Smooth muscle cell (in vitro differentiated cells): ENCODE data around the gene MIF. TPM values are rescaled to one million over a fixed set of nuclear protein-coding genes. Genes with fewer than 3 reads are reported as not detected.
"Not testable (repeated sequence)": the region's sequence is repeated elsewhere in the genome, so short reads cannot be mapped to it uniquely, and the experiment has no call there.

ENCODE experiments used
- DNase-seq: peaks from one replicate; lab custom pipeline; 2025; ENCODE audit not compliant: unreplicated experiment; lab: John Stamatoyannopoulos, UW
- H2AFZ ChIP-seq: fragments of 200-600 bp; sonication (generic); 2 replicates; pipeline ENCODE4 v1.6.0; 2016; ENCODE audit warnings: antibody characterized with exemption, low read depth, mild to moderate bottlenecking
- H3F3A ChIP-seq: fragments of 200-600 bp; sonication (generic); 2 replicates; pipeline ENCODE4 v1.6.0; 2017; ENCODE audit warnings: antibody characterized with exemption, low read depth
- H3K27ac ChIP-seq: fragments of 200-600 bp; sonication (generic); 2 replicates; pipeline ENCODE4 v1.5.1; 2016; ENCODE audit warnings: low read depth, mild to moderate bottlenecking
- H3K27me3 ChIP-seq: fragments of 200-600 bp; sonication (generic); 2 replicates; pipeline ENCODE4 v1.6.1; 2016; ENCODE audit warnings: low read depth, mild to moderate bottlenecking
- H3K36me3 ChIP-seq: fragments of 200-600 bp; sonication (generic); 2 replicates; pipeline ENCODE4 v1.5.1; 2016; ENCODE audit warnings: low read depth
- H3K4me1 ChIP-seq: fragments of 200-600 bp; sonication (generic); 2 replicates; pipeline ENCODE4 v1.5.1; 2016; ENCODE audit warnings: low read depth
- H3K4me2 ChIP-seq: fragments of 200-600 bp; sonication (generic); 2 replicates; pipeline ENCODE4 v1.6.0; 2016; ENCODE audit warnings: mild to moderate bottlenecking
- H3K4me3 ChIP-seq: fragments of 200-600 bp; sonication (generic); 2 replicates; pipeline ENCODE4 v1.5.1; 2016; ENCODE audit warnings: mild to moderate bottlenecking
- H3K79me2 ChIP-seq: fragments of 200-600 bp; sonication (generic); 2 replicates; pipeline ENCODE4 v1.6.0; 2016; ENCODE audit warnings: low read depth, mild to moderate bottlenecking
- H3K9ac ChIP-seq: fragments of 200-600 bp; sonication (generic); 2 replicates; pipeline ENCODE4 v1.6.0; 2016; ENCODE audit warnings: low read depth
- H3K9me3 ChIP-seq: fragments of 200-600 bp; sonication (generic); replicated peaks from 2 replicates; pipeline ENCODE4 v1.5.1; 2016; ENCODE audit warnings: low read depth
- H4K20me1 ChIP-seq: fragments of 200-600 bp; sonication (generic); 2 replicates; pipeline ENCODE4 v1.6.0; 2016; ENCODE audit warnings: low read depth
- CTCF ChIP-seq: fragments of 200-600 bp; sonication (generic); IDR thresholded peaks from 2 replicates; pipeline ENCODE4 v1.5.1; 2017; ENCODE audit warnings: borderline replicate concordance, mild to moderate bottlenecking, antibody characterized with exemption; ENCODE audit not compliant: insufficient read depth, poor library complexity, severe bottlenecking
- WGBS: methylation state at CpG from one replicate; pipeline ENCODE4 v1.1.7; 2016; ENCODE audit warnings: low lambda C conversion rate; 5-methylcytosine and 5-hydroxymethylcytosine counted together
- polyA plus RNA-seq: library from polyadenylated mRNA; unstranded; fragments of >200 nt; fragmentation: Nextera tagmentation; extraction: Ambion mirVana; gene quantifications from 2 replicates; pipeline ENCODE4 v1.2.1, GENCODE V29; 2016
- small RNA-seq: library from RNA; depleted of rRNA; stranded (forward); fragments of <200 nt; gene quantifications from one replicate; pipeline ENCODE3, GENCODE V24; 2014
- total RNA-seq: library from RNA; depleted of rRNA; stranded (reverse); fragments of >200 nt; gene quantifications from 2 replicates; pipeline ENCODE4 v1.2.3, GENCODE V29; 2014

MIF gene
- total and polyA plus RNA-seq, 2 experiments from 2014 or later: 412 to 2,922 TPM

- peaks cover 5% of the 10 kb centered on the region for H4K20me1 ChIP-seq
- H3K4me3 ChIP-seq: no peak overlapping the region
- TF ChIP-seq CTCF: no peak
- H3K4me1 ChIP-seq: no peaks in the 10 kb centered on the region
- no peak overlapping the region for H2AFZ ChIP-seq
- peaks cover 7% of the 10 kb centered on the region for H3K79me2 ChIP-seq
- H3F3A ChIP-seq: no peaks in the 10 kb centered on the region
- no peaks in the 10 kb centered on the region for H3K9me3 ChIP-seq
- 81% methylated on average over 12 of the region's 14 CpGs for WGBS
- H3K4me2 ChIP-seq: no peak overlapping the region
- no peak for DNase-seq
- H3K27me3 ChIP-seq: no peaks in the 10 kb centered on the region
- peaks cover 5% of the 10 kb centered on the region for H3K36me3 ChIP-seq
- no peak overlapping the region for H3K27ac ChIP-seq
- no peak overlapping the region for H3K9ac ChIP-seq
Observed at GRCh38 chr22:23926561-23926960, 32.4 kb downstream of the MIF start.

GRCh38 chr22:23938328-23939016 lies 44.3 kb downstream of the MIF start:
- Histone ChIP-seq H3K27ac (no peak overlapping the region), H3K27me3 (no peaks in the 10 kb centered on the region), H2AFZ (no peak overlapping the region), H3K4me1 (no peaks in the 10 kb centered on the region), H3K4me2 (no peak overlapping the region), H3K4me3 (no peak overlapping the region), H4K20me1 (no peaks in the 10 kb centered on the region), H3K36me3 (no peaks in the 10 kb centered on the region), H3K79me2 (no peaks in the 10 kb centered on the region), H3F3A (no peaks in the 10 kb centered on the region), H3K9ac (no peak overlapping the region), H3K9me3 (no peaks in the 10 kb centered on the region)
- no peak for TF ChIP-seq CTCF
- no peak for DNase-seq
- 85% methylated on average over 5 of the region's 5 CpGs for WGBS

GRCh38 chr22:23939017-23939357 lies 44.8 kb downstream of the MIF start:
- no peaks in the 10 kb centered on the region for H3K9me3 ChIP-seq
- no peak overlapping the region for H3K27ac ChIP-seq
- TF ChIP-seq CTCF: no peak
- no peaks in the 10 kb centered on the region for H3K36me3 ChIP-seq
- no peaks in the 10 kb centered on the region for H3K27me3 ChIP-seq
- H2AFZ ChIP-seq: no peak overlapping the region
- no peaks in the 10 kb centered on the region for H3K79me2 ChIP-seq
- H3K4me3 ChIP-seq: no peak overlapping the region
- H3K4me2 ChIP-seq: no peak overlapping the region
- WGBS: 61% methylated on average over 3 of the region's 3 CpGs
- no peak overlapping the region for H3K9ac ChIP-seq
- no peaks in the 10 kb centered on the region for H4K20me1 ChIP-seq
- DNase-seq: no peak
- no peaks in the 10 kb centered on the region for H3K4me1 ChIP-seq
- no peaks in the 10 kb centered on the region for H3F3A ChIP-seq

- DNase-seq, H4K20me1 ChIP-seq, H3K79me2 ChIP-seq, H3K9me3 ChIP-seq, H3K4me1 ChIP-seq, H3K9ac ChIP-seq, H2AFZ ChIP-seq, H3K4me3 ChIP-seq, H3K4me2 ChIP-seq, H3K36me3 ChIP-seq, H3K27ac ChIP-seq, H3K27me3 ChIP-seq, H3F3A ChIP-seq: not testable (repeated sequence)
- 35% methylated on average over 5 of the region's 14 CpGs for WGBS
Observed at GRCh38 chr22:23940166-23940565, 46.0 kb downstream of the MIF start.

Small RNAs within 50 kb of the gene (small RNA-seq; reads per million reads assigned to genes)
- not detected for gene RN7SL268P

Other genes starting within 250 kb of the MIF start
- gene RGL4, start 203.4 kb upstream of the MIF start, total RNA-seq: not detected in 2 replicates
- gene RGL4, start 203.4 kb upstream of the MIF start, polyA plus RNA-seq: 0.23 and 0.43 TPM in 2 replicates
- 6.9 and 7.5 TPM in 2 replicates for gene ZNF70, start 143.3 kb upstream of the MIF start, total RNA-seq
- gene ZNF70, start 143.3 kb upstream of the MIF start, polyA plus RNA-seq: 2.1 and 2.4 TPM in 2 replicates
- gene VPREB3, start 140.0 kb upstream of the MIF start, total RNA-seq: not detected in 2 replicates
- 0.66 TPM in 1 of 2 replicates, not detected in the other for gene VPREB3, start 140.0 kb upstream of the MIF start, polyA plus RNA-seq
- not detected in 2 replicates for gene C22orf15, start 131.4 kb upstream of the MIF start, total RNA-seq
- 0.57 and 1.5 TPM in 2 replicates for gene C22orf15, start 131.4 kb upstream of the MIF start, polyA plus RNA-seq
- gene CHCHD10, start 126.4 kb upstream of the MIF start, total RNA-seq: 4.9 and 6.0 TPM in 2 replicates
- gene CHCHD10, start 126.4 kb upstream of the MIF start, polyA plus RNA-seq: 53.1 and 57.6 TPM in 2 replicates
- gene MMP11, start 121.5 kb upstream of the MIF start, total RNA-seq: 10.9 and 17.4 TPM in 2 replicates
- gene MMP11, start 121.5 kb upstream of the MIF start, polyA plus RNA-seq: 25.1 and 30.6 TPM in 2 replicates
- 65.8 and 93.4 TPM in 2 replicates for gene SMARCB1, start 107.4 kb upstream of the MIF start, total RNA-seq
- 93.8 and 124 TPM in 2 replicates for gene SMARCB1, start 107.4 kb upstream of the MIF start, polyA plus RNA-seq
- 0.40 and 0.63 TPM in 2 replicates for gene DERL3, start 55.4 kb upstream of the MIF start, total RNA-seq
- 2.0 and 4.2 TPM in 2 replicates for gene DERL3, start 55.4 kb upstream of the MIF start, polyA plus RNA-seq
- gene SLC2A11, start 36.5 kb upstream of the MIF start, total RNA-seq: 1.5 and 9.5 TPM in 2 replicates
- 3.5 and 6.3 TPM in 2 replicates for gene SLC2A11, start 36.5 kb upstream of the MIF start, polyA plus RNA-seq
- 1.3 TPM in 1 of 2 replicates, not detected in the other for gene GSTT2B, start 66.8 kb downstream of the MIF start, total RNA-seq
- gene GSTT2B, start 66.8 kb downstream of the MIF start, polyA plus RNA-seq: 2.0 and 4.8 TPM in 2 replicates
- not detected in 2 replicates for gene DDTL, start 72.5 kb downstream of the MIF start, total RNA-seq
- 0.24 and 1.2 TPM in 2 replicates for gene DDTL, start 72.5 kb downstream of the MIF start, polyA plus RNA-seq
- gene DDT, start 80.1 kb downstream of the MIF start, total RNA-seq: 54.7 and 57.8 TPM in 2 replicates
- gene DDT, start 80.1 kb downstream of the MIF start, polyA plus RNA-seq: 115 and 119 TPM in 2 replicates
- 3.1 TPM in 1 of 2 replicates, not detected in the other for gene GSTT2, start 85.8 kb downstream of the MIF start, total RNA-seq
- 0.27 and 0.37 TPM in 2 replicates for gene GSTT2, start 85.8 kb downstream of the MIF start, polyA plus RNA-seq
- not detected in 2 replicates for gene GSTT4, start 111.1 kb downstream of the MIF start, total RNA-seq
- not detected in 2 replicates for gene GSTT4, start 111.1 kb downstream of the MIF start, polyA plus RNA-seq
- 27.9 and 31.1 TPM in 2 replicates for gene CABIN1, start 116.9 kb downstream of the MIF start, total RNA-seq
- gene CABIN1, start 116.9 kb downstream of the MIF start, polyA plus RNA-seq: 16.2 and 22.4 TPM in 2 replicates